PC-9 (cell line): ENCODE measurements around the gene TUBGCP2. TPM values are rescaled to one million over a fixed set of nuclear protein-coding genes. Genes with fewer than 3 reads are reported as not detected.
"Not testable (repeated sequence)": the region's sequence is repeated elsewhere in the genome, so short reads cannot be mapped to it uniquely, and the experiment has no call there.

Experiments used
- BruUV-seq: library from RNA; stranded (reverse); fragments of 400-500 nt; replicated peaks from 2 replicates; lab custom pipeline; 2021; lab: Mats Ljungman, UMichigan
- CTCF ChIA-PET: fragments of 300-600 bp; sonication (Branson Sonifier 250); formaldehyde crosslinking; loops from one replicate; lab custom pipeline; 2022; ENCODE audit warnings: antibody characterized with exemption; lab: Charles Lee
- POLR2A ChIA-PET: fragments of 300-600 bp; sonication (Branson Sonifier 250); formaldehyde crosslinking; loops from one replicate; lab custom pipeline; 2022; ENCODE audit warnings: antibody characterized with exemption; ENCODE audit not compliant: unreplicated experiment; lab: Charles Lee
- DNase-seq, 2 experiments: peaks; one replicate each; pipeline versions ENCODE4 v3.0.0 to v3.0.0-alpha.2; 2015 to 2022; ENCODE audit warnings: mixed read lengths in 1 of 2
- H2AFZ ChIP-seq: fragments of 200-600 bp; sonication (generic); 2 replicates; pipeline ENCODE4 v1.8.1; 2017; ENCODE audit warnings: antibody characterized with exemption
- H3F3A ChIP-seq: fragments of 200-600 bp; sonication (generic); 2 replicates; pipeline ENCODE4 v1.8.1; 2017; ENCODE audit warnings: antibody characterized with exemption, mild to moderate bottlenecking, low read depth; ENCODE audit not compliant: insufficient read depth
- H3K27ac ChIP-seq: fragments of 200-600 bp; sonication (generic); 2 replicates; pipeline ENCODE4 v1.6.1; 2016; ENCODE audit warnings: mixed run types
- H3K27me3 ChIP-seq: fragments of 200-600 bp; sonication (generic); 2 replicates; pipeline ENCODE4 v1.6.1; 2016; ENCODE audit warnings: low read depth, mixed run types; ENCODE audit not compliant: insufficient read depth
- H3K36me3 ChIP-seq: fragments of 200-600 bp; sonication (generic); 2 replicates; pipeline ENCODE4 v1.6.1; 2016; ENCODE audit warnings: low read depth, mixed run types
- H3K4me1 ChIP-seq: fragments of 200-600 bp; sonication (generic); replicated peaks from 2 replicates; pipeline ENCODE4 v1.6.1; 2016; ENCODE audit warnings: mixed run types; ENCODE audit not compliant: insufficient read depth
- H3K4me2 ChIP-seq: fragments of 200-600 bp; sonication (generic); 2 replicates; pipeline ENCODE4 v1.6.1; 2017; ENCODE audit warnings: mixed run types
- H3K4me3 ChIP-seq: fragments of 200-600 bp; sonication (generic); 2 replicates; pipeline ENCODE4 v1.6.1; 2016; ENCODE audit warnings: mixed run types
- H3K79me2 ChIP-seq: fragments of 200-600 bp; sonication (generic); 2 replicates; pipeline ENCODE4 v1.6.1; 2017; ENCODE audit warnings: low read depth, mixed run types
- H3K9me2 ChIP-seq: fragments of 200-600 bp; sonication (generic); 2 replicates; pipeline ENCODE4 v1.8.1; 2017; ENCODE audit warnings: mild to moderate bottlenecking; ENCODE audit not compliant: insufficient read depth
- H3K9me3 ChIP-seq: fragments of 200-600 bp; sonication (generic); 2 replicates; pipeline ENCODE4 v1.8.1; 2016; ENCODE audit warnings: low read depth; ENCODE audit not compliant: insufficient read depth
- H4K20me1 ChIP-seq: fragments of 200-600 bp; sonication (generic); 2 replicates; pipeline ENCODE4 v1.8.1; 2017; ENCODE audit not compliant: insufficient read depth
- CTCF ChIP-seq: fragments of 200-600 bp; sonication (generic); conservative IDR thresholded peaks from 2 replicates; pipeline ENCODE4 v1.6.1; 2017; ENCODE audit warnings: mixed run types, antibody characterized with exemption, mild to moderate bottlenecking, moderate library complexity
- EZH2 ChIP-seq: fragments of 200-600 bp; sonication (generic); IDR thresholded peaks from 2 replicates; pipeline ENCODE4 v1.8.0; 2017; ENCODE audit warnings: antibody characterized with exemption, low read depth
- intact Hi-C: fragments of 100-400 bp; cut with micrococcal nuclease; formaldehyde crosslinking; loops from one replicate; pipeline ENCODE4 v1.10.0; 2022; ENCODE audit not compliant: unreplicated experiment
- total RNA-seq: library from RNA; stranded (reverse); gene quantifications from 2 replicates; pipeline ENCODE4 v1.2.3, GENCODE V29; 2021

The TUBGCP2 gene
- total RNA-seq, 1 experiment from 2014 or later: 52.8 TPM

GRCh38 chr10:133266056-133266795 is 42.4 kb downstream of the TUBGCP2 start:
- ChIA-PET CTCF (no interaction called here), POLR2A (no interaction called here)

GRCh38 chr10:133265052-133265451 is 43.6 kb downstream of the TUBGCP2 start:
- BruUV-seq, H3K27ac ChIP-seq, intact Hi-C loops, H3K36me3 ChIP-seq, DNase-seq, H4K20me1 ChIP-seq, CTCF ChIA-PET, H3K4me2 ChIP-seq, POLR2A ChIA-PET, H2AFZ ChIP-seq, H3K4me3 ChIP-seq, H3K79me2 ChIP-seq, H3K27me3 ChIP-seq, H3F3A ChIP-seq, H3K9me2 ChIP-seq, H3K9me3 ChIP-seq: not testable (repeated sequence)
- peaks cover 18% of the 10 kb centered on the region for H3K4me1 ChIP-seq

More at GRCh38 chr10:133266056-133266795, 42.4 kb downstream of the TUBGCP2 start:
- no TSS peak for BruUV-seq
- no peaks in the 10 kb centered on the region; the same call in 1 of the 2 replicates for H3F3A ChIP-seq
- H2AFZ ChIP-seq: no peak overlapping the region
- no peaks in the 10 kb centered on the region for H3K9me3 ChIP-seq
- H3K27me3 ChIP-seq: no peaks in the 10 kb centered on the region
- peaks cover 15% of the 10 kb centered on the region for H3K4me1 ChIP-seq
- TF ChIP-seq CTCF: no peak
- TF ChIP-seq EZH2: no peak
- H3K9me2 ChIP-seq: no peaks in the 10 kb centered on the region
- H3K4me3 ChIP-seq: no peak overlapping the region
- no peak for DNase-seq
- no peaks in the 10 kb centered on the region for H4K20me1 ChIP-seq
- H3K79me2 ChIP-seq: no peaks in the 10 kb centered on the region
- no peaks in the 10 kb centered on the region for H3K36me3 ChIP-seq
- H3K4me2 ChIP-seq: no peak overlapping the region
- no peak overlapping the region for H3K27ac ChIP-seq
- intact Hi-C loops: no loop called here

- no peak overlapping the region for H2AFZ ChIP-seq
- no peak for TF ChIP-seq EZH2
- peaks cover 2% of the 10 kb centered on the region; the same call in 1 of the 2 replicates for H3F3A ChIP-seq
- H3K27me3 ChIP-seq: no peaks in the 10 kb centered on the region
- H3K9me2 ChIP-seq: no peaks in the 10 kb centered on the region
- intact Hi-C loops: no loop called here
- H3K79me2 ChIP-seq: no peaks in the 10 kb centered on the region
- H3K36me3 ChIP-seq: no peaks in the 10 kb centered on the region
- BruUV-seq: no TSS peak
- H3K27ac ChIP-seq: no peak overlapping the region
- no peak overlapping the region for H3K4me2 ChIP-seq
- no peaks in the 10 kb centered on the region for H4K20me1 ChIP-seq
- no peak overlapping the region for H3K4me3 ChIP-seq
- no peaks in the 10 kb centered on the region for H3K9me3 ChIP-seq
- ChIA-PET CTCF (no interaction called here), POLR2A (no interaction called here)
- H3K4me1 ChIP-seq: peaks cover 24% of the 10 kb centered on the region
- no peak for DNase-seq
These were observed 44.2 kb downstream of the TUBGCP2 start for GRCh38 chr10:133264461-133264860.

- Histone ChIP-seq H2AFZ (no peak overlapping the region), H3K27ac (no peak overlapping the region), H3K36me3 (no peaks in the 10 kb centered on the region), H3K9me2 (no peaks in the 10 kb centered on the region), H4K20me1 (no peaks in the 10 kb centered on the region), H3K9me3 (no peaks in the 10 kb centered on the region), H3F3A (peaks cover 7% of the 10 kb centered on the region; the same call in 1 of the 2 replicates), H3K4me1 (peaks cover 30% of the 10 kb centered on the region), H3K4me3 (no peak overlapping the region), H3K79me2 (no peaks in the 10 kb centered on the region), H3K27me3 (no peaks in the 10 kb centered on the region), H3K4me2 (no peak overlapping the region)
- no peak for DNase-seq
- intact Hi-C loops: no loop called here
- no TSS peak for BruUV-seq
- CTCF ChIA-PET: no interaction called here
- TF ChIP-seq EZH2 (no peak), CTCF (no peak)
- POLR2A ChIA-PET: no interaction called here
These were observed 45.0 kb downstream of the TUBGCP2 start for GRCh38 chr10:133263674-133264073.
